H1 (cell line): ENCODE data around the gene NUMB.

Experiments
- ATF2 ChIP-seq: IDR thresholded peaks from 2 replicates; pipeline ENCODE4 v1.6.1; 2012; ENCODE audit warnings: low read length, inconsistent platforms
- CHD2 ChIP-seq: IDR thresholded peaks from 2 replicates; pipeline ENCODE4 v1.6.1; 2012; ENCODE audit warnings: low read length, improper control_type of control experiment
- CTCF ChIP-seq, 3 experiments: IDR thresholded peaks; 1 replicate in 2 of 3; 2 replicates in 1 of 3; pipeline versions ENCODE4 v1.5.1 to v1.6.1; 2011; ENCODE audit warnings: low read length in 3 of 3, mild to moderate bottlenecking in 3 of 3, inconsistent platforms in 2 of 3, low read depth in 1 of 3, moderate library complexity in 1 of 3; ENCODE audit not compliant: insufficient read depth in 1 of 3; ENCODE audit errors: control extremely low read depth in 1 of 3
- EGR1 ChIP-seq: IDR thresholded peaks from 2 replicates; pipeline ENCODE4 v1.6.1; 2011; ENCODE audit warnings: low read depth, low read length, borderline replicate concordance
- EP300 ChIP-seq, 2 experiments: IDR thresholded peaks; 1 replicate in 1 of 2; 2 replicates in 1 of 2; pipeline ENCODE4 v1.6.1; 2011 to 2012; ENCODE audit warnings: low read depth in 2 of 2, low read length in 2 of 2, mild to moderate bottlenecking in 2 of 2, borderline replicate concordance in 1 of 2, inconsistent platforms in 1 of 2, moderate library complexity in 1 of 2
- FOSL1 ChIP-seq: IDR thresholded peaks from 2 replicates; pipeline ENCODE4 v1.6.1; 2011; ENCODE audit warnings: mild to moderate bottlenecking, low read depth, low read length, moderate library complexity; ENCODE audit not compliant: insufficient read depth
- GABPA ChIP-seq: IDR thresholded peaks from 2 replicates; pipeline ENCODE4 v1.6.1; 2011; ENCODE audit warnings: mild to moderate bottlenecking, low read length, moderate library complexity, borderline replicate concordance; ENCODE audit not compliant: insufficient read depth
- KDM5A ChIP-seq: fragments of 200-600 bp; IDR thresholded peaks from 2 replicates; pipeline ENCODE4 v1.7.1; 2012; ENCODE audit warnings: mild to moderate bottlenecking, low read length, inconsistent platforms, mixed read lengths
- MAX ChIP-seq: IDR thresholded peaks from 2 replicates; pipeline ENCODE4 v1.6.1; 2012; ENCODE audit warnings: inconsistent platforms
- POLR2A ChIP-seq, 2 experiments: IDR thresholded peaks; 1 replicate in 1 of 2; 2 replicates in 1 of 2; pipeline ENCODE4 v1.6.1; 2011; ENCODE audit warnings: low read depth in 2 of 2, low read length in 2 of 2, mild to moderate bottlenecking in 2 of 2; ENCODE audit errors: control extremely low read depth in 1 of 2
- RXRA ChIP-seq: IDR thresholded peaks from 2 replicates; pipeline ENCODE4 v1.6.1; 2011; ENCODE audit warnings: low read depth, mild to moderate bottlenecking, low read length, moderate library complexity; ENCODE audit not compliant: insufficient read depth
- TEAD4 ChIP-seq: IDR thresholded peaks from 2 replicates; pipeline ENCODE4 v1.6.1; 2012; ENCODE audit warnings: low read depth, low read length, inconsistent platforms, mixed read lengths
- YY1 ChIP-seq: IDR thresholded peaks from 2 replicates; pipeline ENCODE4 v1.6.1; 2011; ENCODE audit warnings: low read depth, mild to moderate bottlenecking, low read length
- ZNF274 ChIP-seq: IDR thresholded peaks from 2 replicates; pipeline ENCODE4 v1.7.0; 2012; ENCODE audit warnings: low read length, borderline replicate concordance; ENCODE audit errors: extremely low read depth

- TF ChIP-seq EP300 (IDR thresholded peaks at IDR 0.05; ENCODE audit: borderline replicate concordance in 1 of 2, low read depth in 2 of 2, low read length in 2 of 2) (no peak), ATF2 (no peak), GABPA (no peak), CTCF (IDR thresholded peaks at IDR 0.05; ENCODE audit: control extremely low read depth in 1 of 3, insufficient read depth in 1 of 3, low read depth in 1 of 3, low read length in 3 of 3) (no peak), MAX (no peak), TEAD4 (no peak), POLR2A (IDR thresholded peaks at IDR 0.05; ENCODE audit: control extremely low read depth in 1 of 2, low read depth in 2 of 2, low read length in 2 of 2) (no peak), ZNF274 (no peak), KDM5A (no peak), FOSL1 (no peak), CHD2 (no peak), YY1 (no peak), RXRA (no peak), EGR1 (no peak)
Measured at GRCh38 chr14:73246387-73247150, 211.8 kb downstream of the NUMB start.
